Breast epithelium (tissue), 3 donors: Measurements from ENCODE around the gene ASIC1.

Experiments
- CTCF ChIP-seq, 3 donors: fragments of 450-650 bp; IDR thresholded peaks; one replicate each; pipeline ENCODE4 v1.5.1; 2016 to 2017; ENCODE audit warnings: antibody characterized with exemption in 3 of 3, mild to moderate bottlenecking in 3 of 3, moderate library complexity in 3 of 3
- POLR2A ChIP-seq: fragments of 450-650 bp; IDR thresholded peaks from one replicate; pipeline ENCODE4 v1.6.1; 2016; ENCODE audit warnings: antibody characterized with exemption, mild to moderate bottlenecking, moderate library complexity

- TF ChIP-seq POLR2A (no peak), CTCF (IDR thresholded peaks at IDR 0.05) (no peak)
Measured at GRCh38 chr12:50120953-50121352, 63.6 kb downstream of the ASIC1 start.
